Measurements from ENCODE around the gene RMDN3.

The RMDN3 gene

DNA sequence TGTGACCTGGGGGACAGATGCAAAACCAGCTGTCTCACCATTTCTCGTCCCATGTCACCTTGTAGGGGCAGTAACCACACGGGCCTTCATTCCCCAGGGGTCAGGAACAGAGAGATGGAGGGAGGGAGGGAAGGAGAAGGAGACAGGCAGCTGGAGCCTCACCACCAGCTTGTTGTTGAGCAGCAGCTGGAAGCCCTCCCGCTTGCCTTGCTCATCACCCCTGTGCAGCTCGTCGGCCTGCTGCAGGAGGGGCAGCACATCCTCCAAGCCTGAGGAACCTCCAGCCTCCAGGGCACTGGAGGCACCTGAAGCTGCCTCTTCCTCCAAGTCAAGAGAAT is 10.3 kb downstream of the RMDN3 start (continued):
- TF ChIP-seq, protein P1, sequence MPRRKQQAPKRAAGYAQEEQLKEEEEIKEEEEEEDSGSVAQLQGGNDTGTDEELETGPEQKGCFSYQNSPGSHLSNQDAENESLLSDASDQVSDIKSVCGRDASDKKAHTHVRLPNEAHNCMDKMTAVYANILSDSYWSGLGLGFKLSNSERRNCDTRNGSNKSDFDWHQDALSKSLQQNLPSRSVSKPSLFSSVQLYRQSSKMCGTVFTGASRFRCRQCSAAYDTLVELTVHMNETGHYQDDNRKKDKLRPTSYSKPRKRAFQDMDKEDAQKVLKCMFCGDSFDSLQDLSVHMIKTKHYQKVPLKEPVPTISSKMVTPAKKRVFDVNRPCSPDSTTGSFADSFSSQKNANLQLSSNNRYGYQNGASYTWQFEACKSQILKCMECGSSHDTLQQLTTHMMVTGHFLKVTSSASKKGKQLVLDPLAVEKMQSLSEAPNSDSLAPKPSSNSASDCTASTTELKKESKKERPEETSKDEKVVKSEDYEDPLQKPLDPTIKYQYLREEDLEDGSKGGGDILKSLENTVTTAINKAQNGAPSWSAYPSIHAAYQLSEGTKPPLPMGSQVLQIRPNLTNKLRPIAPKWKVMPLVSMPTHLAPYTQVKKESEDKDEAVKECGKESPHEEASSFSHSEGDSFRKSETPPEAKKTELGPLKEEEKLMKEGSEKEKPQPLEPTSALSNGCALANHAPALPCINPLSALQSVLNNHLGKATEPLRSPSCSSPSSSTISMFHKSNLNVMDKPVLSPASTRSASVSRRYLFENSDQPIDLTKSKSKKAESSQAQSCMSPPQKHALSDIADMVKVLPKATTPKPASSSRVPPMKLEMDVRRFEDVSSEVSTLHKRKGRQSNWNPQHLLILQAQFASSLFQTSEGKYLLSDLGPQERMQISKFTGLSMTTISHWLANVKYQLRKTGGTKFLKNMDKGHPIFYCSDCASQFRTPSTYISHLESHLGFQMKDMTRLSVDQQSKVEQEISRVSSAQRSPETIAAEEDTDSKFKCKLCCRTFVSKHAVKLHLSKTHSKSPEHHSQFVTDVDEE (CRISPR knock-in tag; IDR thresholded peaks at IDR 0.05) = no peak

DNA sequence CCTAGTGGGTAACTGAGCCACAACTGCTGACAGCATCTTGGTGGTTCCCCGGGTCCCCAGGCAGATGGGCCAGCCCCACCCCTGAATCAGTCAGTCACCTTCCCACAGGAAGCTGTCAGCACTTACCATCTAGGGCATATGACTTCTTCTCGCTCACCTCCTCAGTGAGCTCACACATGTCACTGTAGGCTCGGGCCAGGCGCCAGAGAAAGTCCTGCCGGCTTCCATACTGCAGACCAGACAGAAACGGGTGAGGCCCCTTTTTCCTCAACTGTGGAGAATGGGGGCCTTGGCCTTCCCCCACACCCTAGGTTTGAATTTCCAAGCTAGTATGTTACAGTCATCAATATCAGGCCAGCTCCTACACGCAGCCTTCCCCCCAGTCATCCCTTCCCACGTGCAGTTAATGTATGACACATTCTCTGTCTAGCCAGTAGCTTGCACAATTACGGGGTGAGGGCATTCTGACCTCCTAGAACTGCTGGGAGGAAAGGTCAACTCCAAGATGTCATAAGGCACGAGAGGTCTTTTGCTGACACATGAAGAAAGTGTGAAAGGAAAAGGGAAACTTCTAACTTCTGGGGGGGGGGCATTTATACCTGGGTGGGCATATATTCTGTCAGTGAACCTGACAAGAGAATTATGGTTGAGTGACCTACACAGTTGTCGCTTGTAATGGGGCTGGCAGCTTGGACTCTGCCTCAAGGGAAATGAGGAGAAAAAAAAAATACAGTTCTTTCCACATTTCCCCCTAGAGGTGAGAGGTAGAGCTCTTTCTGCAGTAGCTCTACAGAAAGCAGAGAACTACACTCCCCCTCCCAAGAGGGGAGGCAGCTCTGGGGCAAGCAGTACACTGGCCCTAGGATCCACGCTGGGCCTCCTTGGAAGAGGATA is 10.9 kb downstream of the RMDN3 start:
- peak; percentile 19 for ATAC-seq
- TF ChIP-seq SNAI2 (CRISPR knock-in tag; IDR thresholded peaks at IDR 0.05) = no peak
- no peak for TF ChIP-seq TOX (CRISPR knock-in tag; IDR thresholded peaks at IDR 0.05; ENCODE audit: borderline replicate concordance)
- TF ChIP-seq ESRRG (CRISPR knock-in tag; IDR thresholded peaks at IDR 0.05) = no peak
- TF ChIP-seq, protein P1 (CRISPR knock-in tag; IDR thresholded peaks at IDR 0.05) = no peak
- TF ChIP-seq ISL1 (CRISPR knock-in tag; IDR thresholded peaks at IDR 0.05) = no peak
- no peak for TF ChIP-seq ZNF8 (CRISPR knock-in tag; IDR thresholded peaks at IDR 0.05)
- TF ChIP-seq ZC3H10 (CRISPR knock-in tag; IDR thresholded peaks at IDR 0.05) = no peak
- TF ChIP-seq PPARA (CRISPR knock-in tag; IDR thresholded peaks at IDR 0.05; ENCODE audit: borderline replicate concordance) = no peak
- TF ChIP-seq ZFP30 (CRISPR knock-in tag; IDR thresholded peaks at IDR 0.05) = no peak
- no peak for TF ChIP-seq RARB (CRISPR knock-in tag; IDR thresholded peaks at IDR 0.05)
- TF ChIP-seq ZNF565 (CRISPR knock-in tag; conservative IDR thresholded peaks at IDR 0.05; ENCODE audit: low read depth) = no peak
- TF ChIP-seq OSR1 (CRISPR knock-in tag; IDR thresholded peaks at IDR 0.05) = no peak
- no peak for TF ChIP-seq ARNTL (CRISPR knock-in tag; IDR thresholded peaks at IDR 0.05; ENCODE audit: borderline replicate concordance, low read depth)
- no peak for TF ChIP-seq ZFP3 (CRISPR knock-in tag; IDR thresholded peaks at IDR 0.05)

DNA sequence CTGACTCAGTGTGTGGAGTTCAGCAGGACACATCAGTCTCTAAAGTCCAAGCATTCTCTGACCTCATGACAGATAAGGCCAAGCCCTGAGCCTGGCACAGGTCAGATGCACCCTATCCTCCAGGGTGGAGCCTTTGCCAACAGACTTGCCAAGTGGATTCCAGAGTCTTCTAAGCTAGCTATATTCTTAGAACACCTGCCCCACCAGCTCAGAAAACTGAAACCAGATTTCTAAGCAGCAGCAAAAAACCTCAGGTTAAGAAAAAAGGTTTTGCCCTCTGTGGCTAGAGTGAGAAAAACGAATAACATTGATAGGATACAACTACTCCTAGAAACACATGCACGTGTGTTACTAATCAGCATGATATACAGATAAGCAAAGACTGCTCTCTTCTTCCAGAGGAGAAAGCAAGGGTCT is 11.6 kb downstream of the RMDN3 start:
- ATAC-seq = no peak
- TF ChIP-seq ISL1 (CRISPR knock-in tag; IDR thresholded peaks at IDR 0.05) (no peak), TCF4 (CRISPR knock-in tag; IDR thresholded peaks at IDR 0.05; ENCODE audit: borderline replicate concordance) (no peak)

DNA sequence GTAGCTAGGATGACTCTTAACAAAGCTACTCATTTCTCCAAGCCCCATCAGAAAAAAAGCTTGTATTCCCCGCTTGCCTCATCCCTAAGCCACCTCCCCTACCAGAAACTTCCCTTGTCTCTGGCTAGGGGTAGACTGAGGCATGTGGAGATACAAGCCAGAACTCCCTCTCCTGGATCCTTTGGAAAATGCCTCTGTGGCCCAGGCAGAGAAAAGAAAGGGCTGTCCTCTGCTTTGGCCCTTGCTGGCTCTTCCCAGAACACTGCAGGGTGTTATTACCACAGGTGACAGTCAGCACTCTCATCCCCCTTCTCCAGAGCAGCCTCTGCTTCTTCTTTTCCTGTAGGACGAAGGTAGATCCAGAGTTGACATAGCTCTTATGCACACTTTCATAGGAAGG is 15.2 kb downstream of the RMDN3 start:
- TF ChIP-seq RARB (CRISPR knock-in tag; IDR thresholded peaks at IDR 0.05) = no peak
- TF ChIP-seq CSDC2 (CRISPR knock-in tag; IDR thresholded peaks at IDR 0.05) = no peak
- TF ChIP-seq OSR1 (CRISPR knock-in tag; IDR thresholded peaks at IDR 0.05) = no peak
- TF ChIP-seq SNAI2 (CRISPR knock-in tag; IDR thresholded peaks at IDR 0.05) = no peak
- TF ChIP-seq ISL1 (CRISPR knock-in tag; IDR thresholded peaks at IDR 0.05) = no peak
- TF ChIP-seq, protein P1 (CRISPR knock-in tag; IDR thresholded peaks at IDR 0.05) = no peak
- TF ChIP-seq ZNF8 (CRISPR knock-in tag; IDR thresholded peaks at IDR 0.05) = no peak

DNA sequence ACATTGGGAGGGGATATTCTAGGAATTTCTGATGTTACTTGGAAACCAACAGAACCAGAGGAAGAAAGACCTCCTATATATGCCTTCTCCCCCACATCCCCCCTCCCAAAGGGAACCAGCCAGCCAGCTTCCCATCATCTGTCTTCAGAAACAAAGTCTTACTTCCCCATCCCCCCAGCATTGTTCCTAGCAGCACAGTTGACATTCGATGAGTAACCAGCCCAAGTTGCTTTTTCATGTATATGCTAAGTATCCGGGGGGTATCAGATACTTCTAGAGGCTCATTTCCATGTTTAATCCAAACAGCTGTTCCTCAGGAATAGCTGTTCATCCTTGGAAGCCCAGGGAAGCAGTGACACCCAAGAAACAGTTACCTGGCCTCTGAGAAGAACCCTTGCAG is 16.0 kb downstream of the RMDN3 start:
- no peak for ATAC-seq
- no peak for TF ChIP-seq ZNF8 (CRISPR knock-in tag; IDR thresholded peaks at IDR 0.05)
- TF ChIP-seq ZNF565 (CRISPR knock-in tag; conservative IDR thresholded peaks at IDR 0.05; ENCODE audit: low read depth) = no peak
- no peak for TF ChIP-seq ZFP30 (CRISPR knock-in tag; IDR thresholded peaks at IDR 0.05)
- no peak for TF ChIP-seq TCF4 (CRISPR knock-in tag; IDR thresholded peaks at IDR 0.05; ENCODE audit: borderline replicate concordance)
- TF ChIP-seq, protein P1 (CRISPR knock-in tag; IDR thresholded peaks at IDR 0.05) = no peak
- no peak for TF ChIP-seq OSR1 (CRISPR knock-in tag; IDR thresholded peaks at IDR 0.05)
- TF ChIP-seq ZNF70 (CRISPR knock-in tag; IDR thresholded peaks at IDR 0.05) = no peak
- TF ChIP-seq SNAI2 (CRISPR knock-in tag; IDR thresholded peaks at IDR 0.05) = no peak
- TF ChIP-seq ISL1 (CRISPR knock-in tag; IDR thresholded peaks at IDR 0.05) = no peak
- TF ChIP-seq, protein P2, sequence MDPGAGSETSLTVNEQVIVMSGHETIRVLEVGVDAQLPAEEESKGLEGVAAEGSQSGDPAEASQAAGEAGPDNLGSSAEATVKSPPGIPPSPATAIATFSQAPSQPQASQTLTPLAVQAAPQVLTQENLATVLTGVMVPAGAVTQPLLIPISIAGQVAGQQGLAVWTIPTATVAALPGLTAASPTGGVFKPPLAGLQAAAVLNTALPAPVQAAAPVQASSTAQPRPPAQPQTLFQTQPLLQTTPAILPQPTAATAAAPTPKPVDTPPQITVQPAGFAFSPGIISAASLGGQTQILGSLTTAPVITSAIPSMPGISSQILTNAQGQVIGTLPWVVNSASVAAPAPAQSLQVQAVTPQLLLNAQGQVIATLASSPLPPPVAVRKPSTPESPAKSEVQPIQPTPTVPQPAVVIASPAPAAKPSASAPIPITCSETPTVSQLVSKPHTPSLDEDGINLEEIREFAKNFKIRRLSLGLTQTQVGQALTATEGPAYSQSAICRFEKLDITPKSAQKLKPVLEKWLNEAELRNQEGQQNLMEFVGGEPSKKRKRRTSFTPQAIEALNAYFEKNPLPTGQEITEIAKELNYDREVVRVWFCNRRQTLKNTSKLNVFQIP (CRISPR knock-in tag; IDR thresholded peaks at IDR 0.05; ENCODE audit: borderline replicate concordance, low read depth) = no peak
- no peak for TF ChIP-seq RARB (CRISPR knock-in tag; IDR thresholded peaks at IDR 0.05)
- no peak for TF ChIP-seq PPARA (CRISPR knock-in tag; IDR thresholded peaks at IDR 0.05; ENCODE audit: borderline replicate concordance)
- TF ChIP-seq BACH2 (CRISPR knock-in tag; IDR thresholded peaks at IDR 0.05; ENCODE audit: borderline replicate concordance) = no peak

More for the DNA sequence above, 15.2 kb downstream of the RMDN3 start:
- ATAC-seq = no peak; the same call in 2 of the 3 replicates
